ENCODE data around the gene ZNF804A. TPM values are rescaled to one million over a fixed set of nuclear protein-coding genes. Genes with fewer than 3 reads are reported as not detected.

ZNF804A gene
- total and polyA plus RNA-seq, 2 of the 8 experiments (the other 6 are each of a cell fraction or from before 2014, with no cell fraction given) = 0.02 TPM; not detected in 1

GRCh38 chr2:184654945-184655344, 56.6 kb downstream of the ZNF804A start:
- Histone ChIP-seq H3K79me2 (ENCODE audit: control insufficient read depth in 1 of 2, insufficient read depth in 2 of 2, low read length in 2 of 2) (no peaks in the 10 kb centered on the region), H3K27me3 (replicated peaks in 1 of 4; ENCODE audit: control insufficient read depth in 3 of 4, extremely low read depth in 1 of 4, insufficient read depth in 3 of 4, low read length in 3 of 4) (no peaks in the 10 kb centered on the region), H3K14ac (ENCODE audit: insufficient read length) (no peak overlapping the region), H2AFZ (ENCODE audit: low read length) (no peak overlapping the region), H2AK5ac (ENCODE audit: low read depth, low read length) (no peak overlapping the region), H3K4ac (replicated peaks; ENCODE audit: insufficient read length, low read depth, low read length) (no peak overlapping the region), H4K5ac (ENCODE audit: insufficient read length, low read depth, low read length) (no peak overlapping the region), H3K79me1 (ENCODE audit: low read depth, low read length) (no peaks in the 10 kb centered on the region), H3K4me2 (ENCODE audit: insufficient read depth in 1 of 2, low read depth in 2 of 2, low read length in 2 of 2) (no peak overlapping the region), H2BK120ac (replicated peaks; ENCODE audit: low read depth, low read length) (no peak overlapping the region), H3K23ac (ENCODE audit: insufficient read length) (no peak overlapping the region), H3K9ac (replicated peaks in 1 of 4; ENCODE audit: extremely low read depth in 1 of 4, low read depth in 3 of 4, low read length in 3 of 4) (no peak overlapping the region), H3K56ac (replicated peaks; ENCODE audit: insufficient read length, low read depth, low read length) (no peak overlapping the region), H3K4me3 (ENCODE audit: extremely low read depth in 1 of 4, insufficient read depth in 2 of 4, low read depth in 3 of 4, low read length in 4 of 4) (no peak overlapping the region), H2BK20ac (ENCODE audit: low read length) (no peak overlapping the region), H4K91ac (replicated peaks; ENCODE audit: insufficient read length, low read length) (no peak overlapping the region), H3K18ac (ENCODE audit: extremely low read depth, low read length) (no peak overlapping the region), H2BK12ac (ENCODE audit: low read depth, low read length) (no peak overlapping the region), H3K23me2 (ENCODE audit: low read depth, low read length) (no peaks in the 10 kb centered on the region; the same call in 1 of the 2 replicates), H4K8ac (ENCODE audit: extremely low read depth, insufficient read depth, low read length) (no peak overlapping the region), H3K4me1 (replicated peaks in 1 of 4; ENCODE audit: control insufficient read depth in 3 of 4, insufficient read depth in 4 of 4, low read length in 3 of 4) (no peaks in the 10 kb centered on the region), H3K27ac (ENCODE audit: low read depth, low read length) (no peak overlapping the region), H3K9me3 (ENCODE audit: insufficient read depth in 2 of 2, low read depth in 1 of 2, low read length in 1 of 2) (no peaks in the 10 kb centered on the region), H2BK15ac (ENCODE audit: low read length) (no peak overlapping the region), H4K20me1 (replicated peaks in 1 of 2; ENCODE audit: control insufficient read depth in 1 of 2, insufficient read depth in 2 of 2, low read length in 2 of 2) (no peaks in the 10 kb centered on the region), H2BK5ac (ENCODE audit: low read depth, low read length) (no peak overlapping the region), H3K36me3 (ENCODE audit: control insufficient read depth in 2 of 4, insufficient read depth in 4 of 4, low read length in 3 of 4) (no peaks in the 10 kb centered on the region)
- CTCF ChIA-PET (ENCODE audit: partially characterized antibody) = no interaction called here
- WGBS, 2 experiments (ENCODE audit: extremely low coverage in 1 of 2, insufficient coverage in 1 of 2, insufficient read length in 1 of 2, insufficient replicate concordance in 2 of 2, low coverage in 1 of 2, low lambda C conversion rate in 2 of 2, missing lambda C conversion rate in 1 of 2) = 96% methylated on average over 2 of the region's 2 CpGs; no CpG with 5 or more reads in 1 of the 2 experiments
- DNase-seq (ENCODE audit: low read depth in 1 of 2, low spot score in 2 of 2) = no peak
- FAIRE-seq = no peak
- POLR2A ChIA-PET (ENCODE audit: partially characterized antibody) = no interaction called here
- TF ChIP-seq EZH2 (IDR thresholded peaks at IDR 0.05; ENCODE audit: low read depth, low read length, severe bottlenecking) (no peak), KDM4A (IDR thresholded peaks at IDR 0.05; ENCODE audit: low read depth, low read length, severe bottlenecking) (no peak), SP2 (IDR thresholded peaks at IDR 0.05; ENCODE audit: low read length) (no peak), SIX5 (IDR thresholded peaks at IDR 0.05; ENCODE audit: low read depth, low read length) (no peak), E2F6 (IDR thresholded peaks at IDR 0.05) (no peak), YY1 (IDR thresholded peaks at IDR 0.05; ENCODE audit: low read depth, low read length) (no peak), ATF2 (IDR thresholded peaks at IDR 0.05; ENCODE audit: low read length) (no peak), RXRA (IDR thresholded peaks at IDR 0.05; ENCODE audit: insufficient read depth, low read depth, low read length) (no peak), POLR2AphosphoS5 (IDR thresholded peaks at IDR 0.05; ENCODE audit: low read depth, low read length) (no peak), MAFK (IDR thresholded peaks at IDR 0.05; ENCODE audit: low read depth, low read length) (no peak), GABPA (IDR thresholded peaks at IDR 0.05; ENCODE audit: borderline replicate concordance, insufficient read depth, low read length) (no peak)

All from H1 (cell line).